ENCODE measurements around the gene ROBO2.

ROBO2 gene

GRCh38 chr3:77052051-77052501, 12.2 kb downstream of the ROBO2 start:
- no peak for DNase-seq

GRCh38 chr3:77052733-77053670, 13.1 kb downstream of the ROBO2 start:
- DNase-seq: no peak

- DNase-seq: no peak
Observed at GRCh38 chr3:77053795-77054194, 13.9 kb downstream of the ROBO2 start.

GRCh38 chr3:77055841-77056341, 16.0 kb downstream of the ROBO2 start:
- DNase-seq: no peak

GRCh38 chr3:77059354-77059753, 19.5 kb downstream of the ROBO2 start:
- no peak for DNase-seq

GRCh38 chr3:77063423-77063822, 23.5 kb downstream of the ROBO2 start:
- DNase-seq: no peak

GRCh38 chr3:77065750-77066149, 25.9 kb downstream of the ROBO2 start:
- no peak for DNase-seq

GRCh38 chr3:77066829-77067228, 26.9 kb downstream of the ROBO2 start:
- DNase-seq: no peak

- DNase-seq: no peak
Observed at GRCh38 chr3:77068808-77069207, 28.9 kb downstream of the ROBO2 start.

- DNase-seq: no peak
Observed at GRCh38 chr3:77071364-77071763, 31.5 kb downstream of the ROBO2 start.

- DNase-seq: no peak
Observed at GRCh38 chr3:77071809-77072208, 31.9 kb downstream of the ROBO2 start.

- DNase-seq: no peak
Observed at GRCh38 chr3:77072232-77072631, 32.3 kb downstream of the ROBO2 start.

- no peak for DNase-seq
Observed at GRCh38 chr3:77078279-77078678, 38.4 kb downstream of the ROBO2 start.

- no peak for DNase-seq
Observed at GRCh38 chr3:77079988-77080610, 40.2 kb downstream of the ROBO2 start.

GRCh38 chr3:77081240-77081661, 41.4 kb downstream of the ROBO2 start:
- no peak for DNase-seq

GRCh38 chr3:77084511-77084910, 44.6 kb downstream of the ROBO2 start:
- DNase-seq: no peak

- DNase-seq: no peak
Observed at GRCh38 chr3:77086408-77086807, 46.5 kb downstream of the ROBO2 start.

- no peak for DNase-seq
Observed at GRCh38 chr3:77091809-77092208, 51.9 kb downstream of the ROBO2 start.

GRCh38 chr3:77093101-77093500, 53.2 kb downstream of the ROBO2 start:
- DNase-seq: no peak

- DNase-seq: no peak
Observed at GRCh38 chr3:77096145-77096544, 56.2 kb downstream of the ROBO2 start.

GRCh38 chr3:77096966-77097890, 57.3 kb downstream of the ROBO2 start:
- DNase-seq: no peak

GRCh38 chr3:77102951-77103769, 63.3 kb downstream of the ROBO2 start:
- no peak for DNase-seq
